GM23338 (cell line): Measurements from ENCODE around the gene COL4A3. TPM values are rescaled to one million over a fixed set of nuclear protein-coding genes. Genes with fewer than 3 reads are reported as not detected.

Experiments
- ATAC-seq: fragments of 200-7000 bp; cut with Tn5 transposase; 3 replicates; pipeline ENCODE4 v1.9.1; 2020
- DNase-seq: peaks from one replicate; pipeline ENCODE4 v3.0.0-alpha.2; 2015; ENCODE audit warnings: low spot score
- H2AFZ ChIP-seq: fragments of 200-600 bp; sonication (generic); 2 replicates; pipeline ENCODE4 v1.8.0; 2016; ENCODE audit warnings: antibody characterized with exemption, mild to moderate bottlenecking, moderate library complexity
- H3F3A ChIP-seq: fragments of 200-600 bp; sonication (generic); replicated peaks from 2 replicates; pipeline ENCODE4 v1.8.0; 2017; ENCODE audit warnings: antibody characterized with exemption, mixed run types, low read depth
- H3K27ac ChIP-seq: fragments of 200-600 bp; sonication (generic); 2 replicates; pipeline ENCODE4 v1.6.1; 2016; ENCODE audit warnings: low read depth
- H3K27me3 ChIP-seq: fragments of 200-600 bp; sonication (generic); 2 replicates; pipeline ENCODE4 v1.8.0; 2016; ENCODE audit warnings: mild to moderate bottlenecking, mixed run types, moderate library complexity; ENCODE audit not compliant: insufficient read depth
- H3K36me3 ChIP-seq: fragments of 200-600 bp; sonication (generic); 2 replicates; pipeline ENCODE4 v1.8.0; 2016; ENCODE audit warnings: mild to moderate bottlenecking; ENCODE audit not compliant: insufficient read depth
- H3K4me1 ChIP-seq: fragments of 200-600 bp; sonication (generic); 2 replicates; pipeline ENCODE4 v1.8.0; 2016; ENCODE audit warnings: mild to moderate bottlenecking, moderate library complexity; ENCODE audit not compliant: insufficient read depth
- H3K4me2 ChIP-seq: fragments of 200-600 bp; sonication (generic); 2 replicates; pipeline ENCODE4 v1.7.1; 2017; ENCODE audit warnings: mixed run types
- H3K4me3 ChIP-seq: fragments of 200-600 bp; sonication (generic); 2 replicates; pipeline ENCODE4 v1.6.1; 2016; ENCODE audit warnings: mixed run types
- H3K79me2 ChIP-seq: fragments of 200-600 bp; sonication (generic); replicated peaks from 2 replicates; pipeline ENCODE4 v1.8.0; 2017; ENCODE audit warnings: mild to moderate bottlenecking; ENCODE audit not compliant: insufficient read depth
- H3K9me2 ChIP-seq: fragments of 200-600 bp; sonication (generic); 2 replicates; pipeline ENCODE4 v1.8.0; 2017; ENCODE audit not compliant: insufficient read depth
- H4K20me1 ChIP-seq: fragments of 200-600 bp; sonication (generic); replicated peaks from 2 replicates; pipeline ENCODE4 v1.8.0; 2017; ENCODE audit warnings: mild to moderate bottlenecking; ENCODE audit not compliant: insufficient read depth
- H3K27ac Mint-ChIP-seq: 2 replicates; pipeline ENCODE4 v1.8.0; 2020; ENCODE audit warnings: inconsistent platforms, mild to moderate bottlenecking, moderate library complexity, mixed read lengths
- H3K27me3 Mint-ChIP-seq: 3 replicates; pipeline ENCODE4 v1.8.0; 2022; ENCODE audit warnings: low read depth, mild to moderate bottlenecking, moderate library complexity, mixed read lengths, inconsistent platforms; ENCODE audit not compliant: insufficient read depth, poor library complexity
- H3K36me3 Mint-ChIP-seq: 3 replicates; pipeline ENCODE4 v1.8.0; 2021; ENCODE audit warnings: low read depth, mild to moderate bottlenecking, inconsistent platforms, moderate library complexity, mixed read lengths
- H3K4me1 Mint-ChIP-seq: 3 replicates; pipeline ENCODE4 v1.8.0; 2020; ENCODE audit warnings: mild to moderate bottlenecking, inconsistent platforms, mixed read lengths
- H3K4me3 Mint-ChIP-seq: 3 replicates; pipeline ENCODE4 v1.8.0; 2021; ENCODE audit warnings: moderate library complexity, mild to moderate bottlenecking, inconsistent platforms, mixed read lengths
- H3K9me3 Mint-ChIP-seq: 3 replicates; pipeline ENCODE4 v1.8.0; 2020; ENCODE audit warnings: moderate library complexity, mild to moderate bottlenecking, inconsistent platforms, mixed read lengths
- CREB1 ChIP-seq: fragments of 250-450 bp; sonication (Bioruptor Pico); IDR thresholded peaks from 2 replicates; pipeline ENCODE4 v1.5.0; 2020; ENCODE audit warnings: low read depth, mild to moderate bottlenecking, moderate library complexity
- EZH2 ChIP-seq: fragments of 200-600 bp; sonication (generic); IDR thresholded peaks from one replicate; pipeline ENCODE4 v1.8.0; 2017; ENCODE audit warnings: antibody characterized with exemption, mild to moderate bottlenecking, low read depth; ENCODE audit not compliant: unreplicated experiment
- POLR2AphosphoS5 ChIP-seq: IDR thresholded peaks from 2 replicates; pipeline ENCODE4 v1.6.1; 2016; ENCODE audit warnings: antibody characterized with exemption, low read depth
- ZNF331 ChIP-seq: fragments of 250-450 bp; sonication (Bioruptor Pico); IDR thresholded peaks from 2 replicates; pipeline ENCODE4 v1.5.0; 2020; ENCODE audit warnings: low read depth, mild to moderate bottlenecking, moderate library complexity
- polyA plus RNA-seq: library from polyadenylated mRNA; unstranded; fragments of >200 nt; fragmentation: Nextera tagmentation; extraction: Ambion mirVana; gene quantifications from 2 replicates; pipeline ENCODE4 v1.2.1, GENCODE V29; 2016
- total RNA-seq: library from RNA; depleted of rRNA; stranded (reverse); fragments of >200 nt; shearing (Covaris generic); gene quantifications from 2 replicates; pipeline ENCODE4 v1.2.3, GENCODE V29; 2014
- TF ChIP-seq, protein P1 (sequence below): IDR thresholded peaks from one replicate; pipeline ENCODE4 v1.6.1; 2018; ENCODE audit warnings: antibody characterized with exemption; ENCODE audit not compliant: unreplicated experiment
- TF ChIP-seq, protein P2 (sequence below): fragments of 250-450 bp; sonication (Bioruptor Pico); IDR thresholded peaks from 2 replicates; pipeline ENCODE4 v1.5.0; 2020; ENCODE audit warnings: mild to moderate bottlenecking, moderate library complexity

The COL4A3 gene
- total and polyA plus RNA-seq, 2 experiments from 2014 or later, result 1.1 to 3.5 TPM

GRCh38 chr2:227204452-227204851, 40.0 kb downstream of the COL4A3 start:
- Histone ChIP-seq H3F3A (no peaks in the 10 kb centered on the region), H3K4me1 (peaks cover 8% of the 10 kb centered on the region), H3K36me3 (no peaks in the 10 kb centered on the region), H2AFZ (no peak overlapping the region), H3K79me2 (no peaks in the 10 kb centered on the region), H3K27me3 (peaks cover 22% of the 10 kb centered on the region; the same call in 1 of the 2 replicates), H3K4me2 (no peak overlapping the region), H3K4me3 (no peak overlapping the region), H4K20me1 (no peaks in the 10 kb centered on the region), H3K9me2 (no peaks in the 10 kb centered on the region), H3K27ac (no peak overlapping the region)
- no peak for DNase-seq
- H3K4me3 Mint-ChIP-seq, result no peak overlapping the region
- TF ChIP-seq, protein P1, sequence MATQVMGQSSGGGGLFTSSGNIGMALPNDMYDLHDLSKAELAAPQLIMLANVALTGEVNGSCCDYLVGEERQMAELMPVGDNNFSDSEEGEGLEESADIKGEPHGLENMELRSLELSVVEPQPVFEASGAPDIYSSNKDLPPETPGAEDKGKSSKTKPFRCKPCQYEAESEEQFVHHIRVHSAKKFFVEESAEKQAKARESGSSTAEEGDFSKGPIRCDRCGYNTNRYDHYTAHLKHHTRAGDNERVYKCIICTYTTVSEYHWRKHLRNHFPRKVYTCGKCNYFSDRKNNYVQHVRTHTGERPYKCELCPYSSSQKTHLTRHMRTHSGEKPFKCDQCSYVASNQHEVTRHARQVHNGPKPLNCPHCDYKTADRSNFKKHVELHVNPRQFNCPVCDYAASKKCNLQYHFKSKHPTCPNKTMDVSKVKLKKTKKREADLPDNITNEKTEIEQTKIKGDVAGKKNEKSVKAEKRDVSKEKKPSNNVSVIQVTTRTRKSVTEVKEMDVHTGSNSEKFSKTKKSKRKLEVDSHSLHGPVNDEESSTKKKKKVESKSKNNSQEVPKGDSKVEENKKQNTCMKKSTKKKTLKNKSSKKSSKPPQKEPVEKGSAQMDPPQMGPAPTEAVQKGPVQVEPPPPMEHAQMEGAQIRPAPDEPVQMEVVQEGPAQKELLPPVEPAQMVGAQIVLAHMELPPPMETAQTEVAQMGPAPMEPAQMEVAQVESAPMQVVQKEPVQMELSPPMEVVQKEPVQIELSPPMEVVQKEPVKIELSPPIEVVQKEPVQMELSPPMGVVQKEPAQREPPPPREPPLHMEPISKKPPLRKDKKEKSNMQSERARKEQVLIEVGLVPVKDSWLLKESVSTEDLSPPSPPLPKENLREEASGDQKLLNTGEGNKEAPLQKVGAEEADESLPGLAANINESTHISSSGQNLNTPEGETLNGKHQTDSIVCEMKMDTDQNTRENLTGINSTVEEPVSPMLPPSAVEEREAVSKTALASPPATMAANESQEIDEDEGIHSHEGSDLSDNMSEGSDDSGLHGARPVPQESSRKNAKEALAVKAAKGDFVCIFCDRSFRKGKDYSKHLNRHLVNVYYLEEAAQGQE, result no peak
- no peak for TF ChIP-seq ZNF331 (CRISPR knock-in tag)
- no peak for TF ChIP-seq POLR2AphosphoS5
- no peak for TF ChIP-seq EZH2
- TF ChIP-seq CREB1 (CRISPR knock-in tag), result no peak
- TF ChIP-seq, protein P2, sequence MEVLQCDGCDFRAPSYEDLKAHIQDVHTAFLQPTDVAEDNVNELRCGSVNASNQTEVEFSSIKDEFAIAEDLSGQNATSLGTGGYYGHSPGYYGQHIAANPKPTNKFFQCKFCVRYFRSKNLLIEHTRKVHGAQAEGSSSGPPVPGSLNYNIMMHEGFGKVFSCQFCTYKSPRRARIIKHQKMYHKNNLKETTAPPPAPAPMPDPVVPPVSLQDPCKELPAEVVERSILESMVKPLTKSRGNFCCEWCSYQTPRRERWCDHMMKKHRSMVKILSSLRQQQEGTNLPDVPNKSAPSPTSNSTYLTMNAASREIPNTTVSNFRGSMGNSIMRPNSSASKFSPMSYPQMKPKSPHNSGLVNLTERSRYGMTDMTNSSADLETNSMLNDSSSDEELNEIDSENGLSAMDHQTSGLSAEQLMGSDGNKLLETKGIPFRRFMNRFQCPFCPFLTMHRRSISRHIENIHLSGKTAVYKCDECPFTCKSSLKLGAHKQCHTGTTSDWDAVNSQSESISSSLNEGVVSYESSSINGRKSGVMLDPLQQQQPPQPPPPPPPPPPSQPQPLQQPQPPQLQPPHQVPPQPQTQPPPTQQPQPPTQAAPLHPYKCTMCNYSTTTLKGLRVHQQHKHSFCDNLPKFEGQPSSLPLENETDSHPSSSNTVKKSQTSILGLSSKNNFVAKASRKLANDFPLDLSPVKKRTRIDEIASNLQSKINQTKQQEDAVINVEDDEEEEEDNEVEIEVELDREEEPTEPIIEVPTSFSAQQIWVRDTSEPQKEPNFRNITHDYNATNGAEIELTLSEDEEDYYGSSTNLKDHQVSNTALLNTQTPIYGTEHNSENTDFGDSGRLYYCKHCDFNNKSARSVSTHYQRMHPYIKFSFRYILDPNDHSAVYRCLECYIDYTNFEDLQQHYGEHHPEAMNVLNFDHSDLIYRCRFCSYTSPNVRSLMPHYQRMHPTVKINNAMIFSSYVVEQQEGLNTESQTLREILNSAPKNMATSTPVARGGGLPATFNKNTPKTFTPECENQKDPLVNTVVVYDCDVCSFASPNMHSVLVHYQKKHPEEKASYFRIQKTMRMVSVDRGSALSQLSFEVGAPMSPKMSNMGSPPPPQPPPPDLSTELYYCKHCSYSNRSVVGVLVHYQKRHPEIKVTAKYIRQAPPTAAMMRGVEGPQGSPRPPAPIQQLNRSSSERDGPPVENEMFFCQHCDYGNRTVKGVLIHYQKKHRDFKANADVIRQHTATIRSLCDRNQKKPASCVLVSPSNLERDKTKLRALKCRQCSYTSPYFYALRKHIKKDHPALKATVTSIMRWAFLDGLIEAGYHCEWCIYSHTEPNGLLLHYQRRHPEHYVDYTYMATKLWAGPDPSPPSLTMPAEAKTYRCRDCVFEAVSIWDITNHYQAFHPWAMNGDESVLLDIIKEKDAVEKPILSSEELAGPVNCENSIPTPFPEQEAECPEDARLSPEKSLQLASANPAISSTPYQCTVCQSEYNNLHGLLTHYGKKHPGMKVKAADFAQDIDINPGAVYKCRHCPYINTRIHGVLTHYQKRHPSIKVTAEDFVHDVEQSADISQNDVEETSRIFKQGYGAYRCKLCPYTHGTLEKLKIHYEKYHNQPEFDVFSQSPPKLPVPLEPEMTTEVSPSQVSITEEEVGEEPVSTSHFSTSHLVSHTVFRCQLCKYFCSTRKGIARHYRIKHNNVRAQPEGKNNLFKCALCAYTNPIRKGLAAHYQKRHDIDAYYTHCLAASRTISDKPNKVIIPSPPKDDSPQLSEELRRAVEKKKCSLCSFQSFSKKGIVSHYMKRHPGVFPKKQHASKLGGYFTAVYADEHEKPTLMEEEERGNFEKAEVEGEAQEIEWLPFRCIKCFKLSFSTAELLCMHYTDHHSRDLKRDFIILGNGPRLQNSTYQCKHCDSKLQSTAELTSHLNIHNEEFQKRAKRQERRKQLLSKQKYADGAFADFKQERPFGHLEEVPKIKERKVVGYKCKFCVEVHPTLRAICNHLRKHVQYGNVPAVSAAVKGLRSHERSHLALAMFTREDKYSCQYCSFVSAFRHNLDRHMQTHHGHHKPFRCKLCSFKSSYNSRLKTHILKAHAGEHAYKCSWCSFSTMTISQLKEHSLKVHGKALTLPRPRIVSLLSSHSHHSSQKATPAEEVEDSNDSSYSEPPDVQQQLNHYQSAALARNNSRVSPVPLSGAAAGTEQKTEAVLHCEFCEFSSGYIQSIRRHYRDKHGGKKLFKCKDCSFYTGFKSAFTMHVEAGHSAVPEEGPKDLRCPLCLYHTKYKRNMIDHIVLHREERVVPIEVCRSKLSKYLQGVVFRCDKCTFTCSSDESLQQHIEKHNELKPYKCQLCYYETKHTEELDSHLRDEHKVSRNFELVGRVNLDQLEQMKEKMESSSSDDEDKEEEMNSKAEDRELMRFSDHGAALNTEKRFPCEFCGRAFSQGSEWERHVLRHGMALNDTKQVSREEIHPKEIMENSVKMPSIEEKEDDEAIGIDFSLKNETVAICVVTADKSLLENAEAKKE, result no peak
- no peak overlapping the region for H3K27ac Mint-ChIP-seq
- no peaks in the 10 kb centered on the region for H3K9me3 Mint-ChIP-seq
- no peak for ATAC-seq
- peaks cover 24% of the 10 kb centered on the region for H3K4me1 Mint-ChIP-seq
- peaks cover 36% of the 10 kb centered on the region for H3K27me3 Mint-ChIP-seq
- H3K36me3 Mint-ChIP-seq, result no peaks in the 10 kb centered on the region
